Body of pancreas (tissue), 4 donors: Measurements from ENCODE around the gene CTIF.

Experiments used
- CTCF ChIP-seq, 7 experiments: fragments of 450-650 bp in 4 of 7; fragments of 200-600 bp in 3 of 7; sonication (generic) in 3 of 7; IDR thresholded peaks; one replicate each; pipeline ENCODE4 v1.5.1; 2016 to 2019; ENCODE audit warnings: antibody characterized with exemption in 7 of 7
- POLR2A ChIP-seq, 3 donors: fragments of 450-650 bp; IDR thresholded peaks; one replicate each; pipeline ENCODE4 v1.6.1; 2016; ENCODE audit warnings: antibody characterized with exemption in 3 of 3, mild to moderate bottlenecking in 2 of 3

DNA sequence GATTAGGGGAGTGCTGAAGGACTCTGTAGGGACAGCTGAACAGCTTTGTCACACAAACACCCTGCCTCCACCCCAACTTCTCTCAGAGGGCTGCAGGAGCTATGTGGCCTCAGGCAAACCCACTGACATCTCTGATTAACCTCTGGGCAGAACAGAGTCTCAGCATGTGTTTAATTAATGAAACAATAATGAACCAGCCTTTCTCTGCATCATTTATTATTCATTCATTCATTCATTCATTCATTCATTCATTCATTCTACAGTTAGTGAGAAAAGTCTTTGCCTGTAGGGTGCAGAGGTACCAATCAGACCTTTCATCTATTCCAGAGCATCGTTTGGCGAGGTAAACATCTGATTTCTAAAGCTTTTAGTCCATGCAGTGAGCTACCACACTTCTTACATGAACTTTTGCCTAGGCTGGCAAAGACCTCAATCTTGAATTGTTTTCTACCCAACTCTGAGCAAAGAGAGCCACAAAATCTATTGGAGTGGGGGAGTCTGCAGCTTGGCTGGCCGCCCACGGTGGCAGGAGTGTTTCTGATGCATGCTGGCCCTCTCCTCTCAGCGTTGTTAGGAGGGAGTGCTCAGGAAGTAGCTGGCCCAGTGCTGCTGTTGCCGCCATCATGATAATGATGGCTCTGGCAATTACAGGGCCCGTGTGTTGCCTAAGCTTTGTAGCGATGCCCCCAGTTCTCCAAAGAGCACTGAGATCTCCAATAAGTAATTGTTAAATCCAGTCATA, 213.1 kb downstream of the CTIF start:
- TF ChIP-seq CTCF (IDR thresholded peaks at IDR 0.05) (no peak), POLR2A (IDR thresholded peaks at IDR 0.05) (no peak)
